ENCODE results near the gene TOM1. TPM values are rescaled to one million over a fixed set of nuclear protein-coding genes. Genes with fewer than 3 reads are reported as not detected.

Gene TOM1
- total RNA-seq, 1 donor from 2014 or later = 61.5 TPM

GRCh38 chr22:35258191-35258988, 41.3 kb upstream of the TOM1 start:
- DNase-seq (ENCODE audit: low read depth) = peak; percentile 0
- TF ChIP-seq, protein P1, sequence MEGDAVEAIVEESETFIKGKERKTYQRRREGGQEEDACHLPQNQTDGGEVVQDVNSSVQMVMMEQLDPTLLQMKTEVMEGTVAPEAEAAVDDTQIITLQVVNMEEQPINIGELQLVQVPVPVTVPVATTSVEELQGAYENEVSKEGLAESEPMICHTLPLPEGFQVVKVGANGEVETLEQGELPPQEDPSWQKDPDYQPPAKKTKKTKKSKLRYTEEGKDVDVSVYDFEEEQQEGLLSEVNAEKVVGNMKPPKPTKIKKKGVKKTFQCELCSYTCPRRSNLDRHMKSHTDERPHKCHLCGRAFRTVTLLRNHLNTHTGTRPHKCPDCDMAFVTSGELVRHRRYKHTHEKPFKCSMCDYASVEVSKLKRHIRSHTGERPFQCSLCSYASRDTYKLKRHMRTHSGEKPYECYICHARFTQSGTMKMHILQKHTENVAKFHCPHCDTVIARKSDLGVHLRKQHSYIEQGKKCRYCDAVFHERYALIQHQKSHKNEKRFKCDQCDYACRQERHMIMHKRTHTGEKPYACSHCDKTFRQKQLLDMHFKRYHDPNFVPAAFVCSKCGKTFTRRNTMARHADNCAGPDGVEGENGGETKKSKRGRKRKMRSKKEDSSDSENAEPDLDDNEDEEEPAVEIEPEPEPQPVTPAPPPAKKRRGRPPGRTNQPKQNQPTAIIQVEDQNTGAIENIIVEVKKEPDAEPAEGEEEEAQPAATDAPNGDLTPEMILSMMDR (IDR thresholded peaks at IDR 0.05; ENCODE audit: insufficient read depth, low read length, poor library complexity, severe bottlenecking) = no peak
- no peaks in the 10 kb centered on the region for H3K27me3 ChIP-seq (ENCODE audit: control insufficient read depth, insufficient read depth, low read length)

DNA sequence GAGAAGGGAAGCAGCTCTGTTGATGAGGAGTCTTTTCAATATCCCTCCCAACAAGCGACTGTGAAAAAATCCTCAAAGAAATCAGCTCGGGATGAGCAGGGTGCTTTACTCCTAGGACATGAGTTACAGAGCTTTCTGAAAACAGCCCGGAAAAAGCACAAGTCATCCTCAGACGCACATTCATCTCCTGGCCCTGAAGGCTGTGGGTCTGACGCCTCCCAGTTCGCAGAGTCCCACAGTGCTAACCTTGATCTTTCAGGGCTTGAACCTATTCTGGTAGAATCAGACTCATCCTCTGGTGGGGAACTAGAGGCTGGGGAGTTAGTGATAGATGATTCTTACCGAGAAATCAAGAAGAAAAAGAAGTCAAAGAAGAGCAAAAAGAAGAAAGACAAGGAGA, 34.7 kb upstream of the TOM1 start:
- DNase-seq (ENCODE audit: low read depth) = no peak
- no peaks in the 10 kb centered on the region for H3K27me3 ChIP-seq (ENCODE audit: control insufficient read depth, insufficient read depth, low read length)
- no peak overlapping the region for H3K4me3 ChIP-seq (ENCODE audit: low read depth, low read length)
- TF ChIP-seq, protein P1 (IDR thresholded peaks at IDR 0.05; ENCODE audit: insufficient read depth, low read length, poor library complexity, severe bottlenecking) = no peak
- peaks cover 1% of the 10 kb centered on the region for H3K36me3 ChIP-seq (ENCODE audit: control insufficient read depth, insufficient read depth, low read length)

More at GRCh38 chr22:35258191-35258988, 41.3 kb upstream of the TOM1 start:
- H3K4me3 ChIP-seq (ENCODE audit: low read depth, low read length) = peak overlapping the region; percentile 77
- no peaks in the 10 kb centered on the region for H3K36me3 ChIP-seq (ENCODE audit: control insufficient read depth, insufficient read depth, low read length)

- DNase-seq (ENCODE audit: low read depth) = no peak
- TF ChIP-seq, protein P1 (IDR thresholded peaks at IDR 0.05; ENCODE audit: insufficient read depth, low read length, poor library complexity, severe bottlenecking) = no peak
- H3K27me3 ChIP-seq (ENCODE audit: control insufficient read depth, insufficient read depth, low read length) = no peaks in the 10 kb centered on the region
- H3K36me3 ChIP-seq (ENCODE audit: control insufficient read depth, insufficient read depth, low read length) = peaks cover 1% of the 10 kb centered on the region
- H3K4me3 ChIP-seq (ENCODE audit: low read depth, low read length) = no peak overlapping the region
Measured at GRCh38 chr22:35266277-35266676, 33.4 kb upstream of the TOM1 start.

DNA sequence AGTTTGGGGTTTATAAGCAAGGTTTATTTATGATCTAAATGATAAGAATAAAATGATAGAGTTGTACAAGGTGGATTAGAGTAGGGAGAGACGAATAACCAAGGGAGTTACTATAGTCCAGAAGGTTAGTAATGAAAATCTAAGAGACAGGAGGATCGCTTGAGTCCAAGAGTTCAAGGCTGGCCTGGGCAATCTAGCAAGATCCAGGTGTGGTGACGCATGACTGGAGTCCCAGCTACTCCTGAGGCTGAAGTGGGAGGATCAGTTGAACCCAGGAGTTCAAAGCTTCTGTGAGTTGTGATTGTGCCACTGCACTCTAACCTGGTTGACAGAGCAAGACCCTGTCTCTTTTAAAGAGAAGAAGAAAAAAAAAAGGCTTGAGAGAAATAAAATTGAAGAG, 30.1 kb upstream of the TOM1 start:
- no peak for DNase-seq (ENCODE audit: low read depth)
- Histone ChIP-seq H3K4me3 (ENCODE audit: low read depth, low read length) (no peak overlapping the region), H3K36me3 (ENCODE audit: control insufficient read depth, insufficient read depth, low read length) (peaks cover 1% of the 10 kb centered on the region), H3K27me3 (ENCODE audit: control insufficient read depth, insufficient read depth, low read length) (no peaks in the 10 kb centered on the region)
- TF ChIP-seq, protein P1 (IDR thresholded peaks at IDR 0.05; ENCODE audit: insufficient read depth, low read length, poor library complexity, severe bottlenecking) = no peak

- Histone ChIP-seq H3K4me3 (ENCODE audit: low read depth, low read length) (no peak overlapping the region), H3K36me3 (ENCODE audit: control insufficient read depth, insufficient read depth, low read length) (no peaks in the 10 kb centered on the region), H3K27me3 (ENCODE audit: control insufficient read depth, insufficient read depth, low read length) (no peaks in the 10 kb centered on the region)
- TF ChIP-seq, protein P1 (IDR thresholded peaks at IDR 0.05; ENCODE audit: insufficient read depth, low read length, poor library complexity, severe bottlenecking) = no peak
- no peak for DNase-seq (ENCODE audit: low read depth)
Measured at GRCh38 chr22:35274154-35274871, 25.4 kb upstream of the TOM1 start.

Data from kidney epithelial cell (primary cell).